HepG2 (cell line): Measurements from ENCODE around the gene KLF11. TPM values are rescaled to one million over a fixed set of nuclear protein-coding genes. Genes with fewer than 3 reads are reported as not detected.

Source experiments
- BHLHE40 ChIP-seq: IDR thresholded peaks from 2 replicates; pipeline ENCODE4 v1.6.1; 2011; ENCODE audit warnings: low read length, improper control_type of control experiment
- CEBPG ChIP-seq: IDR thresholded peaks from 2 replicates; pipeline ENCODE4 v1.6.1; 2016
- DR1 ChIP-seq: sonication (generic); formaldehyde crosslinking; IDR thresholded peaks from 2 replicates; pipeline ENCODE4 v1.8.0; 2021; ENCODE audit warnings: mild to moderate bottlenecking, missing genetic modification reagents, inconsistent platforms
- TBX2 ChIP-seq: sonication (generic); formaldehyde crosslinking; IDR thresholded peaks from 2 replicates; pipeline ENCODE4 v1.5.0; 2020; ENCODE audit warnings: missing genetic modification reagents, mild to moderate bottlenecking, borderline replicate concordance
- ZC3H13 ChIP-seq: sonication (generic); formaldehyde crosslinking; IDR thresholded peaks from 2 replicates; pipeline ENCODE4 v1.8.1; 2023; ENCODE audit warnings: mild to moderate bottlenecking, missing genetic modification reagents, moderate library complexity
- ZNF496 ChIP-seq: sonication (generic); formaldehyde crosslinking; IDR thresholded peaks from 2 replicates; pipeline ENCODE4 v1.8.1; 2023; ENCODE audit warnings: mild to moderate bottlenecking, moderate library complexity, missing genetic modification reagents; ENCODE audit not compliant: insufficient replicate concordance
- ZNF737 ChIP-seq: sonication (generic); formaldehyde crosslinking; IDR thresholded peaks from 2 replicates; pipeline ENCODE4 v1.5.0; 2020; ENCODE audit warnings: missing genetic modification reagents, mild to moderate bottlenecking, borderline replicate concordance
- ZNF766 ChIP-seq: sonication (generic); formaldehyde crosslinking; IDR thresholded peaks from 2 replicates; pipeline ENCODE4 v1.5.0; 2020; ENCODE audit warnings: missing genetic modification reagents, borderline replicate concordance
- ZSCAN25 ChIP-seq: sonication (generic); formaldehyde crosslinking; IDR thresholded peaks from 2 replicates; pipeline ENCODE4 v1.8.0; 2022; ENCODE audit warnings: mild to moderate bottlenecking, missing genetic modification reagents
- polyA plus RNA-seq, 8 experiments: library from polyadenylated mRNA; depleted of rRNA in 3 of 8; stranded (reverse) in 7 of 8; unstranded in 1 of 8; fragments of >200 nt; fragmentation: Illumina TruSeq in 4 of 8; extraction: Trizol in 4 of 8; gene quantifications; 2 replicates each; pipeline versions ENCODE4 v1.2.1 to v1.2.3, GENCODE V29; 2011 to 2016; ENCODE audit warnings: low read depth in 4 of 8, missing spikeins in 1 of 8, mixed read lengths in 1 of 8; ENCODE audit not compliant: insufficient read depth in 1 of 8
- total RNA-seq, 5 experiments: library from RNA; depleted of rRNA; stranded (reverse); fragments of >200 nt; fragmentation: Illumina TruSeq; extraction: Trizol; gene quantifications; 2 replicates each; pipeline ENCODE4 v1.2.3, GENCODE V29; 2016; ENCODE audit warnings: low read depth in 1 of 5
- TF ChIP-seq, protein P1 (sequence below): sonication (generic); formaldehyde crosslinking; IDR thresholded peaks from 2 replicates; pipeline ENCODE4 v1.5.1; 2020; ENCODE audit warnings: mild to moderate bottlenecking, missing genetic modification reagents, moderate library complexity
- TF ChIP-seq, protein P2 (sequence below): IDR thresholded peaks from 2 replicates; pipeline ENCODE4 v1.6.1; 2016; ENCODE audit warnings: control low read depth
- TF ChIP-seq, protein P3 (sequence below): sonication (generic); formaldehyde crosslinking; IDR thresholded peaks from 2 replicates; pipeline ENCODE4 v1.4.0; 2020; ENCODE audit warnings: missing genetic modification reagents, low read depth, mild to moderate bottlenecking, borderline replicate concordance
- TF ChIP-seq, protein P4 (sequence below): sonication (generic); formaldehyde crosslinking; conservative IDR thresholded peaks from 2 replicates; pipeline ENCODE4 v1.4.0; 2020; ENCODE audit warnings: missing genetic modification reagents

Gene KLF11
- total and polyA plus RNA-seq, 2 of the 13 experiments (the other 11 are each of a cell fraction or from before 2014, with no cell fraction given), result 2.5 to 11.8 TPM

DNA sequence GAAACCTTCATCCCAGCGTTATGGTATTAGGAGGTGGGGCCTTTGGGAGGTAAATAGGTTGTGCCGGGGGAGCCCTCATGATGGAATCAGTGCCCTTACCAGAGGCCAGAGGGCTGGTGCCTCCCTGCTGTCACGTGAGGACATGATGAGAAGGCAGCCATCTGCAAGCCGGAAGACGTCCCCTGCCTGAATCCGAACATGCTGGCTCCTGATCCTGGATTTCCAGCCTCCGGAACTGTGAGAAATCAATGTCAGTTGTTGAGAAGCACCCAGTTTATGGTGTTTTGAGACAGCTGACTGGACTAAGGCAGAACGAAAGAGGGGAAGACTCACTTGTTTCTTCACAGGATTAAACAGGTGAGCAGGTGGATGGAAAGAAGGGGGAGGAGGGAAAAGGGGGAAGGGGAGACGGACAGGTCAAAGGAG, 13.0 kb upstream of the KLF11 start (continued):
- TF ChIP-seq, protein P1, sequence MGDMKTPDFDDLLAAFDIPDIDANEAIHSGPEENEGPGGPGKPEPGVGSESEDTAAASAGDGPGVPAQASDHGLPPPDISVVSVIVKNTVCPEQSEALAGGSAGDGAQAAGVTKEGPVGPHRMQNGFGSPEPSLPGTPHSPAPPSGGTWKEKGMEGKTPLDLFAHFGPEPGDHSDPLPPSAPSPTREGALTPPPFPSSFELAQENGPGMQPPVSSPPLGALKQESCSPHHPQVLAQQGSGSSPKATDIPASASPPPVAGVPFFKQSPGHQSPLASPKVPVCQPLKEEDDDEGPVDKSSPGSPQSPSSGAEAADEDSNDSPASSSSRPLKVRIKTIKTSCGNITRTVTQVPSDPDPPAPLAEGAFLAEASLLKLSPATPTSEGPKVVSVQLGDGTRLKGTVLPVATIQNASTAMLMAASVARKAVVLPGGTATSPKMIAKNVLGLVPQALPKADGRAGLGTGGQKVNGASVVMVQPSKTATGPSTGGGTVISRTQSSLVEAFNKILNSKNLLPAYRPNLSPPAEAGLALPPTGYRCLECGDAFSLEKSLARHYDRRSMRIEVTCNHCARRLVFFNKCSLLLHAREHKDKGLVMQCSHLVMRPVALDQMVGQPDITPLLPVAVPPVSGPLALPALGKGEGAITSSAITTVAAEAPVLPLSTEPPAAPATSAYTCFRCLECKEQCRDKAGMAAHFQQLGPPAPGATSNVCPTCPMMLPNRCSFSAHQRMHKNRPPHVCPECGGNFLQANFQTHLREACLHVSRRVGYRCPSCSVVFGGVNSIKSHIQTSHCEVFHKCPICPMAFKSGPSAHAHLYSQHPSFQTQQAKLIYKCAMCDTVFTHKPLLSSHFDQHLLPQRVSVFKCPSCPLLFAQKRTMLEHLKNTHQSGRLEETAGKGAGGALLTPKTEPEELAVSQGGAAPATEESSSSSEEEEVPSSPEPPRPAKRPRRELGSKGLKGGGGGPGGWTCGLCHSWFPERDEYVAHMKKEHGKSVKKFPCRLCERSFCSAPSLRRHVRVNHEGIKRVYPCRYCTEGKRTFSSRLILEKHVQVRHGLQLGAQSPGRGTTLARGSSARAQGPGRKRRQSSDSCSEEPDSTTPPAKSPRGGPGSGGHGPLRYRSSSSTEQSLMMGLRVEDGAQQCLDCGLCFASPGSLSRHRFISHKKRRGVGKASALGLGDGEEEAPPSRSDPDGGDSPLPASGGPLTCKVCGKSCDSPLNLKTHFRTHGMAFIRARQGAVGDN (CRISPR knock-in tag), result peak; percentile 14; the same call in 1 of the 2 replicates
- TF ChIP-seq, protein P2, sequence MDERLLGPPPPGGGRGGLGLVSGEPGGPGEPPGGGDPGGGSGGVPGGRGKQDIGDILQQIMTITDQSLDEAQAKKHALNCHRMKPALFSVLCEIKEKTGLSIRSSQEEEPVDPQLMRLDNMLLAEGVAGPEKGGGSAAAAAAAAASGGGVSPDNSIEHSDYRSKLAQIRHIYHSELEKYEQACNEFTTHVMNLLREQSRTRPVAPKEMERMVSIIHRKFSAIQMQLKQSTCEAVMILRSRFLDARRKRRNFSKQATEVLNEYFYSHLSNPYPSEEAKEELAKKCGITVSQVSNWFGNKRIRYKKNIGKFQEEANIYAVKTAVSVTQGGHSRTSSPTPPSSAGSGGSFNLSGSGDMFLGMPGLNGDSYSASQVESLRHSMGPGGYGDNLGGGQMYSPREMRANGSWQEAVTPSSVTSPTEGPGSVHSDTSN (CRISPR knock-in tag), result peak; percentile 27; the same call in 1 of the 2 replicates
- TF ChIP-seq ZNF496, result no peak
- peak; percentile 89 for TF ChIP-seq BHLHE40
- TF ChIP-seq ZC3H13 (CRISPR knock-in tag), result no peak
- TF ChIP-seq ZSCAN25 (CRISPR knock-in tag), result no peak
- TF ChIP-seq DR1 (CRISPR knock-in tag), result no peak
- no peak for TF ChIP-seq CEBPG (CRISPR knock-in tag)
- no peak for TF ChIP-seq TBX2 (CRISPR knock-in tag)
- TF ChIP-seq ZNF737 (CRISPR knock-in tag), result no peak
- TF ChIP-seq, protein P3, sequence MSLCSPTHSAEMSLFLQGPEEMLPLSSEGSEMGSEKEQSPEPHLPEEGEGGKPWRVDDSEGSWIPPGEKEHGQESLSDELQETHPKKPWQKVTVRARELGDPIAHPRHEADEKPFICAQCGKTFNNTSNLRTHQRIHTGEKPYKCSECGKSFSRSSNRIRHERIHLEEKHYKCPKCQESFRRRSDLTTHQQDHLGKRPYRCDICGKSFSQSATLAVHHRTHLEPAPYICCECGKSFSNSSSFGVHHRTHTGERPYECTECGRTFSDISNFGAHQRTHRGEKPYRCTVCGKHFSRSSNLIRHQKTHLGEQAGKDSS, result peak; percentile 67
- no peak for TF ChIP-seq ZNF766 (CRISPR knock-in tag)
- TF ChIP-seq, protein P4, sequence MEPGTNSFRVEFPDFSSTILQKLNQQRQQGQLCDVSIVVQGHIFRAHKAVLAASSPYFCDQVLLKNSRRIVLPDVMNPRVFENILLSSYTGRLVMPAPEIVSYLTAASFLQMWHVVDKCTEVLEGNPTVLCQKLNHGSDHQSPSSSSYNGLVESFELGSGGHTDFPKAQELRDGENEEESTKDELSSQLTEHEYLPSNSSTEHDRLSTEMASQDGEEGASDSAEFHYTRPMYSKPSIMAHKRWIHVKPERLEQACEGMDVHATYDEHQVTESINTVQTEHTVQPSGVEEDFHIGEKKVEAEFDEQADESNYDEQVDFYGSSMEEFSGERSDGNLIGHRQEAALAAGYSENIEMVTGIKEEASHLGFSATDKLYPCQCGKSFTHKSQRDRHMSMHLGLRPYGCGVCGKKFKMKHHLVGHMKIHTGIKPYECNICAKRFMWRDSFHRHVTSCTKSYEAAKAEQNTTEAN (CRISPR knock-in tag), result no peak
